Activated T-cell treated with anti-CD3 and anti-CD28 coated beads, Interleukin-2, amount 50 U/mL, for 4 hours (primary cell): ENCODE measurements around the gene KANSL1. TPM values are rescaled to one million over a fixed set of nuclear protein-coding genes. Genes with fewer than 3 reads are reported as not detected.

Source experiments
- ATAC-seq, 2 donors: fragments of 200-7000 bp; cut with Tn5 transposase; one replicate each; pipeline ENCODE4 v1.10.0; 2021
- DNase-seq: peaks from one replicate; pipeline ENCODE4 v3.0.0-alpha.2; 2020
- H3K27me3 Mint-ChIP-seq: one replicate; pipeline ENCODE4 v1.8.0; 2021; ENCODE audit warnings: low read depth, mixed read lengths
- H3K36me3 Mint-ChIP-seq: one replicate; pipeline ENCODE4 v1.8.0; 2022; ENCODE audit warnings: mixed read lengths; ENCODE audit not compliant: insufficient read depth
- H3K4me1 Mint-ChIP-seq: one replicate; pipeline ENCODE4 v1.8.0; 2021; ENCODE audit warnings: low read depth, mixed read lengths
- H3K4me3 Mint-ChIP-seq: one replicate; pipeline ENCODE4 v1.8.0; 2021; ENCODE audit warnings: mild to moderate bottlenecking, moderate library complexity, mixed read lengths
- H3K9me3 Mint-ChIP-seq: one replicate; pipeline ENCODE4 v1.8.0; 2021; ENCODE audit warnings: mixed read lengths
- total RNA-seq, 3 donors: library from RNA; stranded (reverse); gene quantifications; one replicate each; pipeline ENCODE4 v1.2.1, GENCODE V29; 2021

KANSL1 gene
- total RNA-seq, 3 donors from 2014 or later: 44.1 to 58.1 (median 47.7) TPM

DNA sequence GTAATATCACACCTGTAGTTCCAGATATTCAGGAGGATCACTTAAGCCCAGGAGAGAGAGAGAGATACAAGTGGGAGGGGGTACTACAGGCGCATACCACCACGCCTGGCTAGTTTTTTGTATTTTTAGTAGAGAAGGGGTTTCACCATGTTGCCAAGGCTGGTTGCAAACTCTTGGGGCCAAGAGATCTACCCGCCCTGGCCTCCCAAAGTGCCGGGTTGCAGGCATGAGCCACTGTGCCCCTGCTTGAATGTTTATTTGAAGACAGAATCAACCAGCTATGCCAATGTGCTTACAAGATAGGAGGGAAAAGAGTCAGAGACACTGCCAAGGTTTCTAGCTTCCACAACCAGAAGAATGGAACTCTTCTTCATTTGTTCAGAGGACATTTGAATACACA is 106.4 kb downstream of the KANSL1 start:
- Mint-ChIP-seq H3K27me3 (no peaks in the 10 kb centered on the region), H3K4me3 (no peak overlapping the region), H3K9me3 (no peaks in the 10 kb centered on the region), H3K4me1 (peaks cover 74% of the 10 kb centered on the region), H3K36me3 (peaks cover 35% of the 10 kb centered on the region)
- ATAC-seq (no peak), DNase-seq (no peak)

DNA sequence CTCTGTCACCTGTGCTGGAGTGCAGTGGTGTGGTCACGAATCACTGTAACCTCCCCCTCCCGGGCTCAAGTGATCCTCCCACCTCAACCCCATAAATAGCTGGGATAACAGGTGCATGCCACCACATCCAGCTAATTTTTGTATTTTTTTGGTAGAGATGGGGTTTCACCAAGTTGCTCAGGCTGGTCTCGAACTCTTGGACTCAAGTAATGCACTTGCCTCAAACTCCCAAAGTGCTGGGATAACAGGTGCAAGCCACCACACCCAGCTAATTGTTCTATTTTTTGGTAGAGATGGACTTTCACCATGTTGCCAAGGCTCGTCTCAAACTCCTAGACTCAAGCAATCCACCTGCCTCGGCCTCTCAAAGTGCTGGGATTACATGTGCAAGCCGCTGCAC is 107.7 kb downstream of the KANSL1 start:
- ATAC-seq (no peak), DNase-seq (no peak)
- no peaks in the 10 kb centered on the region for H3K9me3 Mint-ChIP-seq
- peaks cover 77% of the 10 kb centered on the region for H3K4me1 Mint-ChIP-seq
- no peaks in the 10 kb centered on the region for H3K27me3 Mint-ChIP-seq
- H3K36me3 Mint-ChIP-seq: peaks cover 35% of the 10 kb centered on the region
- no peak overlapping the region for H3K4me3 Mint-ChIP-seq

- DNase-seq (no peak), ATAC-seq (peak in 1 of 2 donors; percentile 43)
- H3K9me3 Mint-ChIP-seq: no peaks in the 10 kb centered on the region
- peaks cover 57% of the 10 kb centered on the region for H3K4me1 Mint-ChIP-seq
- H3K27me3 Mint-ChIP-seq: no peaks in the 10 kb centered on the region
- H3K36me3 Mint-ChIP-seq: peaks cover 22% of the 10 kb centered on the region
- no peak overlapping the region for H3K4me3 Mint-ChIP-seq
Measured at GRCh38 chr17:46082257-46082656, 111.0 kb downstream of the KANSL1 start.

DNA sequence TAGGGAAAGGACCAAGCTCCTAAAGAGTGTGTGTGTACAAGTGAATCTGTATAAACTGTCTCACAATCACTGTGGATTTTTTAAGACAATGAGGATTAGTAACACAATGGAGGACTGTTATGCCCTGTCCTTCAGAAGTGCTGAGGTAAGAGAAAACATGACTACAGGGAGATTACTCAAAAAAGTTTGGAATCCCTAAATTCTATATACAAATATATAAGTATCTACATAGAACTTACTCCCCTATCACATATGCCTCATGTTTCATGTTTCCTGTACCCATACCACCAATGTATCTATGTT is 112.3 kb downstream of the KANSL1 start:
- Mint-ChIP-seq H3K27me3 (no peaks in the 10 kb centered on the region), H3K36me3 (peaks cover 20% of the 10 kb centered on the region), H3K4me1 (peaks cover 48% of the 10 kb centered on the region), H3K9me3 (no peaks in the 10 kb centered on the region), H3K4me3 (no peak overlapping the region)
- ATAC-seq: no peak
- no peak for DNase-seq

GRCh38 chr17:46080118-46081017 is 112.9 kb downstream of the KANSL1 start:
- ATAC-seq (no peak), DNase-seq (no peak)
- Mint-ChIP-seq H3K4me3 (no peak overlapping the region), H3K36me3 (peaks cover 20% of the 10 kb centered on the region), H3K9me3 (no peaks in the 10 kb centered on the region), H3K4me1 (peaks cover 46% of the 10 kb centered on the region), H3K27me3 (no peaks in the 10 kb centered on the region)

DNA sequence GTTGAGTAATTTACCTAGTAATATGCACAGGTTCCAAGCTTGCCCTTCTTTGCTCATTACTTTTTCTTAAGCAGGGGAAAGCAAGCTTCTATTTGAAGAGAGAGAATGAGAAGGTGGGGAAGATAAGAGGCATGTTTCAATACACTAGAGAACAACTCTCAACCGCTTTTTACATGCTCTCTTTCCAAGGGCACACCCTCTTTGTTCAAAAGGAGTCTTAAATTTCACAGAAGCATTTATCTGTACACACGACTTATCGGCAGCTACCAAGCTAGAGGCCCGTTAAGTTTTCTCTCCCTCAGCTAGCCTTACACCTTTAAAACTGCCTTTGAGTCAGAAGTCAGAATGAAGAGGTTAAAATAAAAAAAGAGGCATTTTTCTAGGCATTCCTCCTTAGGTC is 114.6 kb downstream of the KANSL1 start:
- H3K36me3 Mint-ChIP-seq: peaks cover 20% of the 10 kb centered on the region
- H3K4me1 Mint-ChIP-seq: peaks cover 39% of the 10 kb centered on the region
- H3K4me3 Mint-ChIP-seq: no peak overlapping the region
- H3K27me3 Mint-ChIP-seq: no peaks in the 10 kb centered on the region
- ATAC-seq (no peak), DNase-seq (no peak)
- H3K9me3 Mint-ChIP-seq: no peaks in the 10 kb centered on the region

DNA sequence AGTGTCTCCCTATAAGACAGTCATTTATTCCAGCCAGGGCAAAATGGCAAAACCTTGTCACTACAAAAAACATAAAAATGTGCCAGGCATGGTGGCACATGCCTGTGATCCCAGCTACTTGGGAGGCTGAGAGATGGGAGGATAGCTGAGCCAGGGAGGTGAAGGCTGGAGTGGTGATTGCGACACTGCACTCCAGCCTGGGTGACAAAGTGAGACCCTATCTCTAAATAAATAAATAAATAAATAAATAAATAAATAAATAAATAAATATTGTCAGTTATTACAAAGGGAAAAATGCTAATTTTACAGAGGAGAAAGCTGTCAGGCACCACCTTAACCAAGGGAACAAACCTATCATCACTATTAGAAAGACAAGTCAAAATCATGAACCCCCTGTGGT is 118.7 kb downstream of the KANSL1 start:
- Mint-ChIP-seq H3K9me3 (no peaks in the 10 kb centered on the region), H3K36me3 (peaks cover 28% of the 10 kb centered on the region), H3K27me3 (no peaks in the 10 kb centered on the region), H3K4me1 (peaks cover 32% of the 10 kb centered on the region), H3K4me3 (no peak overlapping the region)
- ATAC-seq (no peak), DNase-seq (no peak)

DNA sequence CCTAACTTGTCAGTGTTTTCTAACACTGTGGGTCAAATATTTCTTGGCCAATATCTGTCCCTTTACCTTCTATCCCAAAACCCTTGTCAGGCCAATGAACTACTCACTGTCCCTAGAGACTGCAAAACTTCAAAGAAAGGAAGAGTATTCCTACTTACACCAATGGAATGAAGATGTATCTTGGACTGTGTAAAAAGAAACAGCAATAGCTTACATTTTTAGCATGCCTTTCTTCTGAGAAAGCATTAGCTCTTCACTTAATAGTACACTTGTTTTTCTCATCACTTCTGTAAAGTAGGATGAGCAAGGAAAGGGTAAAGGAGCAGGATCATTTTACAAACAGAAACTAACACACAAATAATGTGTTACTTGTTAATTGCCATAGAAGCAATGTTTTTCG is 120.2 kb downstream of the KANSL1 start:
- ATAC-seq (no peak), DNase-seq (no peak)
- H3K4me1 Mint-ChIP-seq: peaks cover 27% of the 10 kb centered on the region
- H3K4me3 Mint-ChIP-seq: no peak overlapping the region
- H3K36me3 Mint-ChIP-seq: peaks cover 20% of the 10 kb centered on the region
- no peaks in the 10 kb centered on the region for H3K27me3 Mint-ChIP-seq
- H3K9me3 Mint-ChIP-seq: no peaks in the 10 kb centered on the region

GRCh38 chr17:46071796-46072195 is 121.4 kb downstream of the KANSL1 start:
- Mint-ChIP-seq H3K9me3 (no peaks in the 10 kb centered on the region), H3K4me3 (no peak overlapping the region), H3K36me3 (peaks cover 28% of the 10 kb centered on the region), H3K27me3 (no peaks in the 10 kb centered on the region), H3K4me1 (peaks cover 31% of the 10 kb centered on the region)
- DNase-seq (no peak), ATAC-seq (no peak)

DNA sequence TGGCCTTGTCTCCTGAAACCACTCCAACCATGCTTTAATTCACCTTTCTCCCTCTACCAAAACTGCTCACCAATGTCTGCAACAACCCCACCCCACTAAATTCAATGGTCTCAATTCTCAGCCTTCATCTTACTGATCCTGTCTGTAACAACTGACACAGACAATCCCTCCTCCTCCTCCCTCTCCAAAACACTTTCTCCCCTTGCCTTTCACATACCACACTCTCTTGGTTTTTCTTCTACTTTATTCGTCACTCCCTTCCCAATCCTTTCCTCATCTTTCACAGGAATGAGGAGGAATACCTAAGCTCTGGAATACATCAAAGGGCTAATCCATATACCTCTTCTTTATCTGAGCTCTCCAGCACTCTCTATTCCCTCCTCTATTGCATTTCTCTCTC is 128.8 kb downstream of the KANSL1 start:
- peaks cover 10% of the 10 kb centered on the region for H3K4me1 Mint-ChIP-seq
- H3K36me3 Mint-ChIP-seq: peaks cover 31% of the 10 kb centered on the region
- ATAC-seq (no peak), DNase-seq (no peak)
- no peaks in the 10 kb centered on the region for H3K9me3 Mint-ChIP-seq
- no peak overlapping the region for H3K4me3 Mint-ChIP-seq
- H3K27me3 Mint-ChIP-seq: no peaks in the 10 kb centered on the region

DNA sequence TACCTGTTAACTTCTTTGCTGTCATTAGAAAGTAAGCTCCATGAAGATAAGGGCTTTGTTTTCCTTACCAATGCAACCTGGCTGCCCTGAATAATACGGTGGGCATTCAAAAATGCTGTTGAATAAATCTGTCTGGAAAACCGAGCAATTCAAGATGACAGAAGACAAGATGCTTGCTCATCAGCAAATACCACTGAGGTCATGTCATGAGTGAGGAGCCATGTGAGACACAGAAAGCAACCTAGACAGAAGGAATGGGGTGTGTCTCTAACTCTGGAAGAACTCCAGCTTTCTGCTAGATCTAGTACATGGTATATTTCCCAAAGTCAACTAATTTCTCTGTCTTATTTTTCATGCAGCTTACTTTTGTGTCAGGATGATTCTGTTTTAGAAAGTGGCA is 130.0 kb downstream of the KANSL1 start:
- peaks cover 34% of the 10 kb centered on the region for H3K36me3 Mint-ChIP-seq
- peaks cover 15% of the 10 kb centered on the region for H3K4me1 Mint-ChIP-seq
- ATAC-seq (no peak), DNase-seq (no peak)
- no peaks in the 10 kb centered on the region for H3K27me3 Mint-ChIP-seq
- no peaks in the 10 kb centered on the region for H3K9me3 Mint-ChIP-seq
- H3K4me3 Mint-ChIP-seq: no peak overlapping the region

DNA sequence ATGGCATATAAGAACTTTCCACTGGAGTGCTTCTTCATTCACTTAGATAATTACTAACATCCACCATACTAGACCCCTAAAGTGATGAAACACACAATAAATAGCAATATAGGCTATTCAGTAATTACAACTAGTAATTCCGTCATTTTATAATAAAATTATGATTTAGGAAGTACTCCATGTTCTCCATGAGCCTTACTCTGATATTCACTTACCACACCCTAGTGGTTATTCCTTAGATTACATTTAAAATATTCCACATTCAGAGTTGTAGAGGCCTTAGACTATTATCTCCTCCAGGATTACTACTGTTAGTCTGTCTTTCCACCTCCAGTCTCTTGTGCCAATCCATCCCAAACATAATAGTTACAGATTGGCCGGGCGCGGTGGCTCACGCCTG is 131.8 kb downstream of the KANSL1 start:
- Mint-ChIP-seq H3K36me3 (peaks cover 29% of the 10 kb centered on the region), H3K27me3 (no peaks in the 10 kb centered on the region), H3K9me3 (no peaks in the 10 kb centered on the region), H3K4me1 (peaks cover 27% of the 10 kb centered on the region), H3K4me3 (no peak overlapping the region)
- ATAC-seq (no peak), DNase-seq (no peak)

DNA sequence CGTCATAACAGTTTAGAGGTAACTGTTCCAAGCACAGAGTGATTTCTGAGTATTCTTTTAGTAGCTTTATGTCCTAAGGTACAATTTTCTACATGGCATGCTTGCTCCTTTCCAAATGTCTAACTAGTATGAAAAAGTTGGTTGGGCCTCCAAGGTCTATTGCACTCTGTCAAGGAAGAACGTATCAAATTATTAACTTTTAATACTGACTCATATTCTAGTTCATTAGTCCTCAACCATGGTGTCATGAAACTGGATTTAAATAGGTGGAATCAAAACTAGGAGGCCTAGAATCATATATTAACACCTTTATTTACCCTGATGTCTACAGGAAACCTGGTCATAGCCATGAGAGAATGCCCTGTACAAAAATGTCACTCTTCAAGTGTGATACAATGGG is 132.8 kb downstream of the KANSL1 start:
- H3K27me3 Mint-ChIP-seq: no peaks in the 10 kb centered on the region
- peaks cover 28% of the 10 kb centered on the region for H3K4me1 Mint-ChIP-seq
- DNase-seq: no peak
- no peaks in the 10 kb centered on the region for H3K9me3 Mint-ChIP-seq
- H3K36me3 Mint-ChIP-seq: peaks cover 23% of the 10 kb centered on the region
- no peak for ATAC-seq
- no peak overlapping the region for H3K4me3 Mint-ChIP-seq

DNA sequence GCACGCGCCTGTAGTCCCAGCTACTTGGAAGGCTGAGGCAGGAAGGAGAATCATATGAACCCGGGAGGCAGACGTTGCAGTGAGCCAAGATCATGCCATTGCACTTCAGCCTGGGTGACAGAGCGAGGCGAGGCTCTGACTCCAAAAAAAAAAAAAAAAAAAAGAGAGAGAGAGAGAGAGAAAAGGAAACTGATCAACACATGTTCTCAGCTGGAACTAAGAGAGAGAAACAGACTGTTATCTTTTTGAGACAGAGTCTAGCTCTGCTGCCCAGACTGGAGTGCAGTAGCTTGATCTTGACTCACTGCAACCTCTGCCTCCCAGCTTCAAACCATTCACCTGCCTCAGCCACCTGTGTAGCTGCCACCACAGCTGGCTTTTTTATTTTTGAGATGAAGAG is 133.7 kb downstream of the KANSL1 start:
- Mint-ChIP-seq H3K36me3 (peaks cover 18% of the 10 kb centered on the region), H3K4me3 (no peak overlapping the region), H3K27me3 (no peaks in the 10 kb centered on the region), H3K4me1 (peaks cover 28% of the 10 kb centered on the region), H3K9me3 (no peaks in the 10 kb centered on the region)
- DNase-seq (no peak), ATAC-seq (no peak)

DNA sequence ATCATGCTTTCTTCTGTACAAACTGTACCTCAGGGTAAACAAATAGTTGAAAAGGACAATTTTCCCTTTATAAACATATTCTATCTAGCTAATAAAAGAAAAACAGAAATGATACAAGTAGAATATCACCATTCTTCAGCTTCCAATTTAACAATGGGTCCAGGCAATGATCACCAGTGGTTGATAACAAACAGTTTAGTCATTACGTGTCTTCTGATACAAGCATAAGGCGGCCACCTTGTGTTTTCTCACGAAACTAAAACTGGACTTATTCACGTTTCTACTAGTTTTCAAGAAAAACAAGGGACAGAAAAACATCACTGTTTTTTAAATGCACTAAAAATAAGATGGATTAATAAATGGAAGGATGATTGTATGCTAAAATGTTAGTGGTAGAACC is 135.9 kb downstream of the KANSL1 start:
- Mint-ChIP-seq H3K9me3 (no peaks in the 10 kb centered on the region), H3K27me3 (no peaks in the 10 kb centered on the region), H3K4me1 (peaks cover 35% of the 10 kb centered on the region), H3K4me3 (no peak overlapping the region), H3K36me3 (peaks cover 21% of the 10 kb centered on the region)
- DNase-seq (no peak), ATAC-seq (no peak)
